Activated T-helper 2 cell treated with anti-CD3 and anti-CD28 coated beads, Interferon-gamma antibody, Interleukin-2, Interleukin-4, amounts not matched to agents 10 μg/mL and 5 μg/mL and 100 μg/mL, durations not matched to agents 14 hours and 24 hours and 36 hours (primary cell): ENCODE results near the gene PDZD2. TPM values are rescaled to one million over a fixed set of nuclear protein-coding genes. Genes with fewer than 3 reads are reported as not detected.
A peak's percentile ranks its signal among the peaks of the same experiment; 100 is the strongest.
"Not testable (repeated sequence)": the region's sequence is repeated elsewhere in the genome, so short reads cannot be mapped to it uniquely, and the experiment has no call there.

ENCODE experiments used
- DNase-seq: peaks from one replicate; pipeline ENCODE4 v3.0.0; 2021; ENCODE audit warnings: low spot score
- H3K27ac Mint-ChIP-seq: one replicate; pipeline ENCODE4 v1.8.0; 2021; ENCODE audit warnings: mixed read lengths
- H3K27me3 Mint-ChIP-seq: one replicate; pipeline ENCODE4 v1.8.0; 2021; ENCODE audit warnings: low read depth, mixed read lengths
- H3K36me3 Mint-ChIP-seq: one replicate; pipeline ENCODE4 v1.8.0; 2021; ENCODE audit warnings: low read depth, mixed read lengths
- H3K4me1 Mint-ChIP-seq: one replicate; pipeline ENCODE4 v1.8.0; 2021; ENCODE audit warnings: low read depth, mixed read lengths
- H3K4me3 Mint-ChIP-seq: one replicate; pipeline ENCODE4 v1.8.0; 2021; ENCODE audit warnings: low read depth, mild to moderate bottlenecking, moderate library complexity, mixed read lengths
- H3K9me3 Mint-ChIP-seq: one replicate; pipeline ENCODE4 v1.8.0; 2021; ENCODE audit warnings: mixed read lengths
- intact Hi-C: fragments of 100-400 bp; cut with micrococcal nuclease; formaldehyde crosslinking; loops from one replicate; pipeline ENCODE4 v1.15.1; 2023
- total RNA-seq: library from RNA; stranded (reverse); gene quantifications from 2 replicates; pipeline ENCODE4 v1.2.3, GENCODE V29; 2022

The PDZD2 gene
- total RNA-seq, 1 donor from 2014 or later, result 0.25 TPM

DNA sequence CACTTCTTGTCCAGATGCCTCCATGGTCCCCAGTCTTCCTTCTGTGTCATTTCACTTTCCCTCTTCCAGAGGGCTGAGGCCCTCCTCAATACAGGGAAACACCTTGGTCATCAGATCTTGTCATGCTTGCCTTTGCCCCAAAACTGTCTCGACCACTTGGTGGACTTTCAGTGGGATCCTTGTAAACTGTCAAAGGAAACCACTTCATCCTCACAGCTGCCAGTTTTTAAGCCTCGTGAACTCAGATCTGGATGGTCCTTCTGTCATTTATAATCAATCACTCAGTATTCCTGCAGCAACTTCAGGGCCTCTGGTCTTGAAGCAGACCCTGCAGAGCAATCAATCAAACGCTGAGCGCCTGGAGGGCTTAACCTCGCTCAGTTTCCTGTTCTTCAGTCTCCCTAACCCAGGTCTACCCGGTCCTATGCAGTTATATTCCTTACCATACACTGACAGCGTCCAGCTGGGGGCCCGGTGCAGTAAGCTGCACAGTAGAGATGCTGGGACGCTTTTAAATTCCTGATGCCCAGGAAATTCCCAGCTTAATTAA lies 460.6 kb downstream of the PDZD2 start:
- H3K36me3 Mint-ChIP-seq, result peaks cover 33% of the 10 kb centered on the region
- no peaks in the 10 kb centered on the region for H3K9me3 Mint-ChIP-seq
- H3K4me3 Mint-ChIP-seq, result no peak overlapping the region
- H3K4me1 Mint-ChIP-seq, result no peaks in the 10 kb centered on the region
- DNase-seq, result no peak
- H3K27me3 Mint-ChIP-seq, result no peaks in the 10 kb centered on the region
- no peak overlapping the region for H3K27ac Mint-ChIP-seq
- intact Hi-C loops, result no loop called here

DNA sequence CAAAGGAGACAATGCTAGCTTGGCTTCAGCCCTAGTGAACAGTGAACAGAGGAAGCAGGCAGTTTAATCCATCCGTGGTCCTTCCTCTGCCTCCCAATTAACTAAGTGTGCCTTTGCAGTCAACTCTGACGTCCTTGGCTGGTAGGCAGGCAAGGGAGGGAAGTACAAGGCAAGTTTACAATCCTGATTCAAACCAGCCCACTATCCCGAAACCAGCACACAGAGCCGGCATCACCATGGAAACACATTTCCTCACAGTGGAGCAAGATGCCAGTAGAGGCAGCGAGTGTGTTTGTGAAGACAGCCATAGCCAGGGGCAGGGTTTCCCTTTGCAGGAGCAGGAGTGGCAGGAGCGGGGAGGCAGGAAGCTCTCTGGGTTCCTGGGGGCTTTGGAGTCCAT lies 461.3 kb downstream of the PDZD2 start:
- Mint-ChIP-seq H3K27me3 (no peaks in the 10 kb centered on the region), H3K9me3 (no peaks in the 10 kb centered on the region), H3K27ac (no peak overlapping the region), H3K36me3 (peaks cover 36% of the 10 kb centered on the region), H3K4me3 (no peak overlapping the region), H3K4me1 (no peaks in the 10 kb centered on the region)
- DNase-seq, result no peak
- intact Hi-C loops, result no loop called here

DNA sequence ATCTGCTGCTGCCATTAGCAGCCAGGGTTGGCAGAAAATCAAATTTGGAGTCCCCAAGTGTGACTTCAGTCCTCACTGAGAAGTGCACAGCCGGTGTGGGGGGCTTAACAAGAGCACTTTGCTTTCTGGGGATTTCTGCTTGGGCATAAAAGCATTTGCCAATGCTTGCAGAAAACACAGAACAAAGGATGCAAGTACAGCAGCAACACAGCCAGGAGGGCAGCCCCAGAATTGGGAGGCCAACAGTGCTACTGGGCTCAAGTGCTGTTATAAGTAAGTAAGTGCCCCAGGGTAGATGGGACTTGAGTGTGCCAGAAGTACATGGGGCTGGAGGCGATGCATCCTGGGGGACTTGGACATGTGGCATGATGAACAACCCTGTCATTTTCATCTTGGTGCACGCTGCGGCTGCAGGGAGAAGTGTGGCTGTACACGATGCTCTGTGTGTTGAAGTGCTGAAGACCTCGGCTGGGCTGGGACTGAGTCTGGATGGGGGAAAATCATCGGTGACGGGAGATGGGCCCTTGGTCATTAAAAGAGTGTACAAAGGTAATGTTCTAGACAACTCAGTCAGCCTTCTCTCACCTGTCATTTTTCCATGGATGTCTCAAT lies 461.9 kb downstream of the PDZD2 start:
- Mint-ChIP-seq H3K36me3 (peaks cover 38% of the 10 kb centered on the region), H3K4me3 (no peak overlapping the region), H3K27ac (no peak overlapping the region), H3K27me3 (no peaks in the 10 kb centered on the region), H3K4me1 (no peaks in the 10 kb centered on the region), H3K9me3 (no peaks in the 10 kb centered on the region)
- no peak for DNase-seq
- intact Hi-C loops, result no loop called here

DNA sequence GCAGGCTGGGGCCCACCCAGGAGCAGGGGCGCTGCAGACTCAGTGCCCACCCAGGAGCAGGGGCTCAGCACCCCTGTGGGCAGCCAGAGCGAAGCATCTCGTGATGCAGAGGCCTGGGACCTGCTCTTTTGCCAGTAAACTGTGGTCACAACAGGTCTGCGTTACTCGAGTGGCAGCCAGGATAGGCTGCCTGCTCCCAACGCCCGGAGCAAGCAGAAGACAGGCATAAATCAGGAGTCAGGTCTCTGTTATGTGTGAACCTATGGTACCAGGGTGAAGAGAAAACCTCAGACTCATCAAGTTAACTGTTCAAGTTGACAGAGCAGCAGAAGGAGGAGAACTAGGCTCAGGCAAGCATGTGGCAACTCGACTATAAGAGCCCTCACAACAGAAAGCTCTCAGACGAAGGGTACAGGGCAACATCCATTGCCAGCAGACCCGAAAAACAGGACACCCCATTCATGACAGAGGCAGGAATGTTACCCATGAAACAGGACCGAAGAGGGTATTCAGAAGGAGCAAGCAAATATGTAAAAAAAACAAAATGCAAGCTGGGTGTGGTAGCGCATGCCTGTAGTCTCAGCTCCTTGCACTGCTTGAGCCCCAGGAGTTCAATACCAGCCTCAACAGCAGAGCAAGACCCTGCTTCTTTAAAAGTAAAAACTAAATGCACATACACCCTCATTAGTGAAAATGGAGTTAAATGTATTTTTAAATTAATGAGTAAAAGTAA lies 463.5 kb downstream of the PDZD2 start:
- Mint-ChIP-seq H3K4me3 (no peak overlapping the region), H3K27me3 (no peaks in the 10 kb centered on the region), H3K27ac (no peak overlapping the region), H3K36me3 (peaks cover 42% of the 10 kb centered on the region), H3K4me1 (no peaks in the 10 kb centered on the region), H3K9me3 (no peaks in the 10 kb centered on the region)
- DNase-seq, result no peak
- intact Hi-C loops, result no loop called here

DNA sequence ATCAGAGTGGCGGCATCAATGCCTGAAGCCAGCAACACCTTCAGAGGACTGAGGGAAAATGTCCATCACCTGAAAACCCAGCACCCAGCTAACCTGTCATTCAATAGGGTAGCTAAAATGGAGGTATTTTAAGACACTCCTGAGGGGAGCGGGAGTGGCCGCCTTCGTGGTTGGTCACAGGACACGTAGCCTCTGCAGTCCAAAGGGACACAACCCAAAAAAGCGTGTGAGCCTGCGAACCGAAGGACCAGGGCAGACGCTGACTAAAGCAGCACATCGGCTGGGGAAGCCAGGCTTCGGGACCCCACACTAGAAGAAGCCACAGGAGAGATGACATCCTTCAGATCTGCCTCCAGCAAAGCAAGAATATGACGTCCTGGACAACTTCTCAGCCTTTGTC lies 464.6 kb downstream of the PDZD2 start:
- H3K4me1 Mint-ChIP-seq, result no peaks in the 10 kb centered on the region
- no peak for DNase-seq
- H3K36me3 Mint-ChIP-seq, result peaks cover 46% of the 10 kb centered on the region
- H3K27me3 Mint-ChIP-seq, result no peaks in the 10 kb centered on the region
- H3K27ac Mint-ChIP-seq, result no peak overlapping the region
- H3K4me3 Mint-ChIP-seq, result no peak overlapping the region
- H3K9me3 Mint-ChIP-seq, result no peaks in the 10 kb centered on the region
- intact Hi-C loops, result no loop called here

DNA sequence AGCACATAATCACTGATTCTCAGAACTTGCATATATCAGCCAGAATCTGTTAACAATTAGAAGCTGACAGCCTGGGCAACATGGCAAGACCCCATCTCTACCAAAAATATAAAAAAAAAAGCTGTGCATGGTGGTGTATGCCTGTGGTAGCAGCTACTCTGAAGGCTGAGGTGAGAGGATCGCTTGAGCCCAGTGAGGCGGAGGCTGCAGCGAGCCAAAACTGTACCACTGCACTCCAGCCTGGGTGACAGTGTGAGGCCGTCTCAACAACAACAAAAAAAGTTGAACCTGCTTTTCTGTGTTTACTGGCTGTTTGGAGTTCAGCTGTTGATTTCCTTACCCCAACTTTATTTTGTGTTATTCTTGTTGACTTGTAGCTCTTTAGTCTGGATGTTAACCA lies 468.4 kb downstream of the PDZD2 start:
- Mint-ChIP-seq H3K9me3 (no peaks in the 10 kb centered on the region), H3K27ac (no peak overlapping the region), H3K4me1 (peaks cover 5% of the 10 kb centered on the region), H3K4me3 (no peak overlapping the region), H3K27me3 (no peaks in the 10 kb centered on the region), H3K36me3 (peaks cover 62% of the 10 kb centered on the region)
- intact Hi-C loops, result no loop called here
- DNase-seq, result no peak

- Mint-ChIP-seq H3K4me3 (no peak overlapping the region), H3K36me3 (peaks cover 62% of the 10 kb centered on the region), H3K9me3 (no peaks in the 10 kb centered on the region), H3K27me3 (no peaks in the 10 kb centered on the region), H3K27ac (no peak overlapping the region), H3K4me1 (peaks cover 7% of the 10 kb centered on the region)
- intact Hi-C loops, result no loop called here
- no peak for DNase-seq
Measured at GRCh38 chr5:32108167-32108566, 469.2 kb downstream of the PDZD2 start.

DNA sequence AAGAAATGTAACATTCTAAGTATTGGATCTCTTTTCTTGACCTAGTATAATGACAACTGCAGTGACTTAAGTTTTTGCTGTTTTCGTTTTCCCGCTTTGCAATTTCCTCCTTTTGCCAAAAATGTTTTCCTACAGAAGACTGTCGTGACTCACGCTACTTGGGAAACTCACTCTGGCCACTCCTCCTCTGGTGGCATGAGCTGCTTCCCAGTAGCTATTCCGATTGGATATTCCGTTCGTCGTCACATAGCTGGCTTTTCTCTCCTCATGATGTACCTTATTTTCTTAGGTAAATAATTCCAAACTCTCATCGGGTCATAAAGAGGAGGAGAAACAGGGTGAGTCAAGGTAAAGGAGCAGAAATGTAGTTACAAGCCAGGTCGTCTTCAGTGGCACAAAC lies 470.3 kb downstream of the PDZD2 start:
- no peak for DNase-seq
- no peaks in the 10 kb centered on the region for H3K9me3 Mint-ChIP-seq
- intact Hi-C loops, result no loop called here
- H3K4me1 Mint-ChIP-seq, result peaks cover 7% of the 10 kb centered on the region
- H3K4me3 Mint-ChIP-seq, result no peak overlapping the region
- no peak overlapping the region for H3K27ac Mint-ChIP-seq
- no peaks in the 10 kb centered on the region for H3K27me3 Mint-ChIP-seq
- peaks cover 54% of the 10 kb centered on the region for H3K36me3 Mint-ChIP-seq

DNA sequence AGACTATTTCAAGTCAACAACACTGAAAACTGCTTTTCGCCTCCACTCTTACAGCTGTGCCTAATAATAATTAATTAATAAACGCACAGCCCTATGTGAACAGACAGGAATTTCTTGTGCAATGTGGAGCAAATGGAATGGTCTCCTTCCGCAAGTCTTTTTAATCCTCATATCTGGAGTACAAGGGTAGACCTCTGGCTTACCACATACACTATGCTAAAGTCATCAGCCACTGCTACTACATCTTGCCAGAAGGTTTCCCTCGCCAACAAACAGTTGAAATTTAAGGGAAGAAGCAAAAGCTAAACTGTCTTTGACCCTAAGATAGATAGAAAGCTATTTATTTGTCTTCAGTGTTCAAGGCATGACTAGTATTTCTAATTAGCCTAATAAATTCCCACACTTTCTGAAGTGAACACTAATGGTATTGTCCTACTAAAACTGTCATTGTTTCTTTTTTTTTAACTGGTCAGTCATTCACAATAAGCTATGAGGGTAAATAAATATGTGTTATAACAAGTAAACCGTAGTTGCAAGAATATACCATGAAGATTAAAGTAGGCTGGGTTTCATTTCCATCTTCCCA lies 471.3 kb downstream of the PDZD2 start:
- no peaks in the 10 kb centered on the region for H3K27me3 Mint-ChIP-seq
- no peak overlapping the region for H3K27ac Mint-ChIP-seq
- peaks cover 56% of the 10 kb centered on the region for H3K36me3 Mint-ChIP-seq
- DNase-seq, result no peak
- intact Hi-C loops, result no loop called here
- H3K4me1 Mint-ChIP-seq, result peaks cover 7% of the 10 kb centered on the region
- no peaks in the 10 kb centered on the region for H3K9me3 Mint-ChIP-seq
- H3K4me3 Mint-ChIP-seq, result no peak overlapping the region

DNA sequence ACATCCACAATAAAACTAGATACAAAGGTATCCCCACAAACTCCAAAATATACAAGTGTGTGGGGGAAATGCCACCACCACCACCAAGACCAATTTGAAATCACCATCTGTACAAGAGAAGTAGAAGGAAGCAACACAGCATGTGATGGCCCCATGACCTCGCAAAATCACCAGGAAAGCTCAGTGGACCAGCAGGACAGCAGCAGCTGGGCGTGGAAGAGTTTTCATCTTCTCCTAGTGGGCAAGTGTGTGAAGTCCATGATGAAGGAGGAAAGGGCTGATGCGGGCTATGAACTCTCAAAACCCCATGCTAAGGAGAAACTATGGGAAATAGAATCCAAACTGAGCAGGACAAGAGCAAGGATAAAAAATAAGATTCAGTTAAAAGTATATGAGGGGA lies 477.1 kb downstream of the PDZD2 start:
- peaks cover 32% of the 10 kb centered on the region for H3K4me1 Mint-ChIP-seq
- peaks cover 55% of the 10 kb centered on the region for H3K36me3 Mint-ChIP-seq
- H3K27me3 Mint-ChIP-seq, result no peaks in the 10 kb centered on the region
- intact Hi-C loops, result loop anchor here (2.0 to 5.0 kb wide), 3 partner anchors 23 to 95 kb away; partner anchors contain the start of gene GOLPH3
- no peak overlapping the region for H3K4me3 Mint-ChIP-seq
- peak overlapping the region; percentile 77 for H3K27ac Mint-ChIP-seq
- H3K9me3 Mint-ChIP-seq, result no peaks in the 10 kb centered on the region
- no peak for DNase-seq

DNA sequence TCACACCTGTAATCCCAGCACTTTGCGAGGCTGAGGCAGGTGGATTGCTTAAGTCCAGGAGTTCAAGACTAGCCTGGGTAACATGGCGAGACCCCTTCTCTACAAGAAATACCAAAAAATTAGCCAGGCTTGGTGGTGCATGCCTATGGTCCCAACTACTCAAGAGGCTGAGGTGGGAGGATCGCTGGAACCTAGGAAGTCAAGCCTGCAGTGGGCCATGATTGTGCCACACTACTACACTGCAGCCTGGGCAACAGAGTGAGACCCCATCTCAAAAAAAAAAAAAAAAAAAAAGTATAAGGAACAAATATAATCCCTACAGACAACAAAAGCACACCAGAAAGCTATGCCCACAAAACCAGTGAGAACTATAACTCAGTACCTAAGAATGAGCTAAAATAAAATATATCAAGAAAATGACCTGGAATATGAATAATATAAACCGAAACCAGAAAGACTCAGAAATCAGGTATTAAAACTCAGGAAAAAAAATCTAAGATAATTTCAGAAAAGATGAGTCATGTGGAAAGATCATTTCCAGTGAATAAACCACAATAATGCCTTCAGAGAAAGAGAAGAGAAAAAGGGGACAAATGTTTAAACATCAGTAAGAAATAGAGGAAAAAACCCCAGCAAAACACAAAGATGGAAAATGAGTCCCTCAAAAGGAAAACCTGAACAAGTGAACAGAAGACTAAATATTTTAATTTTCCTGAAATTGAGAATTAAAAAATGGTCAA lies 477.8 kb downstream of the PDZD2 start:
- H3K27me3 Mint-ChIP-seq, result no peaks in the 10 kb centered on the region
- intact Hi-C loops, result loop anchor here (2.0 to 5.0 kb wide), 3 partner anchors 22 to 94 kb away; partner anchors contain the start of gene GOLPH3
- peaks cover 31% of the 10 kb centered on the region for H3K4me1 Mint-ChIP-seq
- no peak overlapping the region for H3K4me3 Mint-ChIP-seq
- DNase-seq, result no peak
- peak overlapping the region; percentile 77 for H3K27ac Mint-ChIP-seq
- no peaks in the 10 kb centered on the region for H3K9me3 Mint-ChIP-seq
- H3K36me3 Mint-ChIP-seq, result peaks cover 55% of the 10 kb centered on the region

- Mint-ChIP-seq H3K36me3 (peaks cover 59% of the 10 kb centered on the region), H3K4me1 (peaks cover 36% of the 10 kb centered on the region)
- not testable (repeated sequence) for H3K9me3 Mint-ChIP-seq, DNase-seq, H3K27me3 Mint-ChIP-seq, H3K27ac Mint-ChIP-seq, H3K4me3 Mint-ChIP-seq
- intact Hi-C loops, result loop anchor here (5.0 kb wide), 1 partner anchor 53 kb away; the partner anchor contains the start of gene GOLPH3
Measured at GRCh38 chr5:32118922-32119321, 480.0 kb downstream of the PDZD2 start.
